ENCODE data around the gene KLHL29. TPM values are rescaled to one million over a fixed set of nuclear protein-coding genes. Genes with fewer than 3 reads are reported as not detected.
A peak's percentile ranks its signal among the peaks of the same experiment; 100 is the strongest.

The KLHL29 gene
- total RNA-seq, 1 donor from 2014 or later = 16.3 TPM

- TF ChIP-seq CTCF (IDR thresholded peaks at IDR 0.05) = no peak
- Histone ChIP-seq H3K4me1 (peaks cover 0 to 2% of the 10 kb centered on the region in 2 donors), H3K9me3 (no peaks in the 10 kb centered on the region), H3K4me3 (no peak overlapping the region), H3K36me3 (no peaks in the 10 kb centered on the region), H3K27me3 (no peaks in the 10 kb centered on the region), H3K27ac (no peak overlapping the region)
- DNase-seq (ENCODE audit: low spot score in 2 of 2) = no peak
- intact Hi-C loops (cut with DNase I) = no loop called here
Observed at GRCh38 chr2:23578964-23579671, 194.1 kb downstream of the KLHL29 start.

- intact Hi-C loops (cut with DNase I) = no loop called here
Observed at GRCh38 chr2:23579674-23580073, 194.7 kb downstream of the KLHL29 start.

GRCh38 chr2:23583467-23583866, 198.5 kb downstream of the KLHL29 start:
- intact Hi-C loops (cut with DNase I) = no loop called here
- no peak overlapping the region for H3K4me3 ChIP-seq
- no peak for TF ChIP-seq CTCF (IDR thresholded peaks at IDR 0.05)
- DNase-seq (ENCODE audit: low spot score in 2 of 2) = no peak
- H3K9me3 ChIP-seq = no peaks in the 10 kb centered on the region
- no peaks in the 10 kb centered on the region for H3K36me3 ChIP-seq
- H3K4me1 ChIP-seq = peaks cover 3 to 4% of the 10 kb centered on the region in 2 donors
- peak overlapping the region; percentile 67 to 81 for H3K27ac ChIP-seq
- H3K27me3 ChIP-seq = no peaks in the 10 kb centered on the region

More at GRCh38 chr2:23579674-23580073, 194.7 kb downstream of the KLHL29 start:
- no peak for TF ChIP-seq CTCF (IDR thresholded peaks at IDR 0.05)
- no peak overlapping the region for H3K4me3 ChIP-seq
- no peaks in the 10 kb centered on the region for H3K27me3 ChIP-seq
- H3K9me3 ChIP-seq = no peaks in the 10 kb centered on the region
- DNase-seq (ENCODE audit: low spot score in 2 of 2) = no peak
- H3K36me3 ChIP-seq = no peaks in the 10 kb centered on the region
- peaks cover 0 to 2% of the 10 kb centered on the region in 2 donors for H3K4me1 ChIP-seq
- no peak overlapping the region for H3K27ac ChIP-seq

GRCh38 chr2:23584054-23584745, 199.2 kb downstream of the KLHL29 start:
- no peak for TF ChIP-seq CTCF (IDR thresholded peaks at IDR 0.05)
- peak; percentile 38 to 83 for DNase-seq (ENCODE audit: low spot score in 2 of 2)
- no peaks in the 10 kb centered on the region for H3K36me3 ChIP-seq
- peak overlapping the region in 1 of 2 donors; percentile 8 for H3K4me3 ChIP-seq
- H3K27me3 ChIP-seq = no peaks in the 10 kb centered on the region
- no peaks in the 10 kb centered on the region for H3K9me3 ChIP-seq
- peak overlapping the region; percentile 67 to 81 for H3K27ac ChIP-seq
- intact Hi-C loops (cut with DNase I) = loop anchor here (2.0 kb wide), 2 partner anchors 33 to 59 kb away; no protein-coding TSS in a partner anchor
- H3K4me1 ChIP-seq = peaks cover 3 to 4% of the 10 kb centered on the region in 2 donors

- Histone ChIP-seq H3K27me3 (no peaks in the 10 kb centered on the region), H3K9me3 (no peaks in the 10 kb centered on the region), H3K27ac (peak overlapping the region; percentile 67 to 81), H3K4me3 (no peak overlapping the region), H3K4me1 (peaks cover 3 to 6% of the 10 kb centered on the region in 2 donors), H3K36me3 (no peaks in the 10 kb centered on the region)
- intact Hi-C loops (cut with DNase I) = loop anchor here (2.0 kb wide), 2 partner anchors 31 to 61 kb away; no protein-coding TSS in a partner anchor
- no peak for DNase-seq (ENCODE audit: low spot score in 2 of 2)
- TF ChIP-seq CTCF (IDR thresholded peaks at IDR 0.05) = no peak
Observed at GRCh38 chr2:23585273-23586170, 200.5 kb downstream of the KLHL29 start.
